AG10803 (cell line): ENCODE results near the gene SNX7.

ENCODE experiments used
- DNase-seq: peaks from one replicate; pipeline ENCODE4 v3.0.0; 2010; ENCODE audit warnings: low read depth
- H3K4me3 ChIP-seq: 2 replicates; pipeline ENCODE4 v1.5.1; 2011; ENCODE audit warnings: mild to moderate bottlenecking, low read length, control low read depth
- CTCF ChIP-seq: conservative IDR thresholded peaks from 2 replicates; pipeline ENCODE4 v1.5.1; 2011; ENCODE audit warnings: mild to moderate bottlenecking, low read length, control low read depth, inconsistent platforms

The SNX7 gene

GRCh38 chr1:98735756-98736155, 74.2 kb downstream of the SNX7 start:
- no peak for DNase-seq
- H3K4me3 ChIP-seq = no peak overlapping the region
- TF ChIP-seq CTCF = no peak

GRCh38 chr1:98737835-98738234, 76.3 kb downstream of the SNX7 start:
- TF ChIP-seq CTCF = no peak
- H3K4me3 ChIP-seq = no peak overlapping the region
- DNase-seq = no peak

GRCh38 chr1:98739762-98740161, 78.2 kb downstream of the SNX7 start:
- TF ChIP-seq CTCF = no peak
- no peak for DNase-seq
- H3K4me3 ChIP-seq = no peak overlapping the region

- H3K4me3 ChIP-seq = no peak overlapping the region
- DNase-seq = no peak
- TF ChIP-seq CTCF = no peak
Observed at GRCh38 chr1:98741164-98741563, 79.6 kb downstream of the SNX7 start.

- H3K4me3 ChIP-seq = no peak overlapping the region
- peak; percentile 18 for DNase-seq
- peak; percentile 50 for TF ChIP-seq CTCF
Observed at GRCh38 chr1:98749152-98749756, 87.7 kb downstream of the SNX7 start.

DNA sequence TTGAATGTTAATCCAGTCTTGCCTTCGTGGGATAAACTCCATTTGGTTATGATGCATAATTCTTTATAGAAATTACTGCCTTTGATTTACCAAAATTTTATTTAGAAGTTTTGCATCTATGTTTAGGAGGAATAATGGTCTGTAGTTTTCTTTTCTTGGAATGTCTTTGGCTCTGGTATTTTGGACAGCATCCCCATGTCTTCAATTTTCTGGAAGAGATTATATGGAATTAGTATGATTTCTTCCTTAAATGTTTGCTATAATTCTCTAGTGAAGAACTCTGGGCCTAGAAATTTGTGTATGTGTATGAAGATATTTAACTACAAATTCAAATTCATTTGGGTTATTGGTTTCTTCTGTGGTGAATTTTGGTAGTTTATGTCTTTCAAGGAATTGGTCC, 92.7 kb downstream of the SNX7 start:
- no peak for TF ChIP-seq CTCF
- no peak for DNase-seq
- H3K4me3 ChIP-seq = no peak overlapping the region

DNA sequence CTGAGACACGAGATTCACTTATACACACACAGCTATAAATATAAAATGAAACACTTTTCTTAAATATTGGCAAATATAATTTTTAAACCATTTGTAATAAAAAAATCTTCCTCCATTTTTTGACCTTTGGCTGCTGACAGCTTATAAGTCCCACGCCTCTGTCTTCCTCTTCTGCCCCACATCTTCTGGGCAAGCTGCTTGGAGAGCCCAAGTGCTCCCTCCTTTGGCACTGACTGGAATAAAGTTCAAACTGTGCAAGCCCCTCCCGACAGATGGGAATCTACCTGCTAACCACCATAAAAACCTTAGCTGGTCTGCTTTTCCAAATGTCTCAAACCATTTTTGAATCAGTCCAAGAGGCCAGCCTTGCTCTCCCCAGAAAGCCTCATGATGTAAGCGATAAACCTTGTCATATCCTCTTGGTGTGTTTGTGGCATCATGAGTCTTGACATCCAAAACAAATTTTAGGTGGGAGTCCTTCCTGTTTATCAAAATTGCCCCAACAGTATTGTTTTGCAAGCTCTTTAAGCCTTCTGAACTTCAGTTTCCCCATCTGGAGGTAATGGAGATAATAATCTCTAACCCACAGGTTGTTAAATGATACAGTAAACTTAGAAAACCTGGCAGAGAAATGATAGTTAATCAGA, 99.8 kb downstream of the SNX7 start:
- no peak for DNase-seq
- no peak overlapping the region for H3K4me3 ChIP-seq
- no peak for TF ChIP-seq CTCF
